GM12891 (cell line): ENCODE data around the gene TBC1D2B.

Experiments
- PAX5 ChIP-seq: IDR thresholded peaks from 2 replicates; pipeline ENCODE4 v1.6.1; 2011; ENCODE audit warnings: low read length, moderate library complexity, mild to moderate bottlenecking; ENCODE audit not compliant: insufficient read depth, severe bottlenecking
- POLR2A ChIP-seq: IDR thresholded peaks from 2 replicates; pipeline ENCODE4 v1.6.1; 2011; ENCODE audit warnings: low read depth, low read length, control low read depth
- POLR2AphosphoS5 ChIP-seq: IDR thresholded peaks from 2 replicates; pipeline ENCODE4 v1.6.1; 2011; ENCODE audit warnings: low read depth, low read length, control low read depth
- POU2F2 ChIP-seq: IDR thresholded peaks from 2 replicates; pipeline ENCODE4 v1.6.1; 2011; ENCODE audit warnings: low read depth, mild to moderate bottlenecking, control low read depth, low read length, moderate library complexity
- SPI1 ChIP-seq: IDR thresholded peaks from 2 replicates; pipeline ENCODE4 v1.6.1; 2011; ENCODE audit warnings: low read depth, low read length, control low read depth
- TAF1 ChIP-seq: IDR thresholded peaks from 2 replicates; pipeline ENCODE4 v1.6.1; 2011; ENCODE audit warnings: low read depth, low read length, control low read depth

- TF ChIP-seq POLR2A, result no peak
- no peak for TF ChIP-seq POLR2AphosphoS5
- TF ChIP-seq SPI1, result no peak
- TF ChIP-seq TAF1, result no peak
- no peak for TF ChIP-seq POU2F2
- no peak for TF ChIP-seq PAX5
Observed at GRCh38 chr15:78058401-78058935, 19.0 kb downstream of the TBC1D2B start.
